SU-DHL-6 (cell line): ENCODE data around the gene ERBB2.

Experiments used
- EZH2phosphoT487 ChIP-seq: fragments of 200-600 bp; sonication (generic), shearing (Covaris generic); conservative IDR thresholded peaks from 2 replicates; pipeline ENCODE4 v1.6.1; 2018; ENCODE audit warnings: mild to moderate bottlenecking, antibody characterized with exemption, low read length, moderate library complexity, mixed read lengths
- TF ChIP-seq, protein P1 (sequence below): fragments of 200-600 bp; sonication (generic); IDR thresholded peaks from one replicate; pipeline ENCODE4 v1.5.1; 2017; ENCODE audit warnings: antibody characterized with exemption, mild to moderate bottlenecking, low read length, moderate library complexity; ENCODE audit not compliant: insufficient read depth, poor library complexity, severe bottlenecking

DNA sequence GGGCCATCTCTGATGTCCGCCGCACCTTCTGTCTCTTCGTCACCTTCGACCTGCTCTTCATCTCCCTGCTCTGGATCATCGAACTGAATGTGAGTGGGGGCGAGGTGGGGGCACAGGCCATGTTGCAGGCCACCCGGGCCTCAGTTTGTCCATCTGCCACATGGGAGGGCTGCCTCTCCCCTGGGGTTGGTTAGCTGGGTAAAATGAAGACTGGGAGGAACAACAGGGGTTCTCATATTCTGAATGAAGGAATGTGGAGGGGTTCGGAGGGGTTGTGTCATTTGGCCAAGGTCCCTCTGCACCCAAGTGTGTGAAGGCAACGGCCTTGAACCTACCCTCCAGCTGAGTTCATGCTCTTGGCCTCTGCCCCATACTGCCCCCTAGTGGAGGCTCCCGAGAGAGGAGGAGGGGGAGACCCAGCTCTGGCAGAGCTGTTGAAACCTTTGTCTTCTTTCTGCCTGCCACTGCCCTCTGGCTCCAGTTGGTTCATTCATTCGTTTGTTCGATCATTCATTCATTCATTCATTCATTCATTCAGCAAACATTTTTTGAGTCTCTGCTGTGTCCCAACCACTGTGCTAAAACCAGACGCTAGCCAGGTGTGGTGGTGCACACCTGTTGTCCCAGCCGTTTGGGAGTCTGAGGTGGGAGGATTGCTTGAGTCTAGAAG lies 46.1 kb upstream of the ERBB2 start:
- TF ChIP-seq, protein P1, sequence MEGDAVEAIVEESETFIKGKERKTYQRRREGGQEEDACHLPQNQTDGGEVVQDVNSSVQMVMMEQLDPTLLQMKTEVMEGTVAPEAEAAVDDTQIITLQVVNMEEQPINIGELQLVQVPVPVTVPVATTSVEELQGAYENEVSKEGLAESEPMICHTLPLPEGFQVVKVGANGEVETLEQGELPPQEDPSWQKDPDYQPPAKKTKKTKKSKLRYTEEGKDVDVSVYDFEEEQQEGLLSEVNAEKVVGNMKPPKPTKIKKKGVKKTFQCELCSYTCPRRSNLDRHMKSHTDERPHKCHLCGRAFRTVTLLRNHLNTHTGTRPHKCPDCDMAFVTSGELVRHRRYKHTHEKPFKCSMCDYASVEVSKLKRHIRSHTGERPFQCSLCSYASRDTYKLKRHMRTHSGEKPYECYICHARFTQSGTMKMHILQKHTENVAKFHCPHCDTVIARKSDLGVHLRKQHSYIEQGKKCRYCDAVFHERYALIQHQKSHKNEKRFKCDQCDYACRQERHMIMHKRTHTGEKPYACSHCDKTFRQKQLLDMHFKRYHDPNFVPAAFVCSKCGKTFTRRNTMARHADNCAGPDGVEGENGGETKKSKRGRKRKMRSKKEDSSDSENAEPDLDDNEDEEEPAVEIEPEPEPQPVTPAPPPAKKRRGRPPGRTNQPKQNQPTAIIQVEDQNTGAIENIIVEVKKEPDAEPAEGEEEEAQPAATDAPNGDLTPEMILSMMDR, result peak; percentile 96
- no peak for TF ChIP-seq EZH2phosphoT487
